ENCODE data around the gene DLGAP3. TPM values are rescaled to one million over a fixed set of nuclear protein-coding genes. Genes with fewer than 3 reads are reported as not detected.

DLGAP3 gene
- total and polyA plus RNA-seq, 2 of the 13 experiments (the other 11 are each of a cell fraction or from before 2014, with no cell fraction given): 0.03 to 0.04 TPM

GRCh38 chr1:34865981-34866761 lies 63.3 kb downstream of the DLGAP3 start (continued):
- TF ChIP-seq RBFOX2 (IDR thresholded peaks at IDR 0.05; ENCODE audit: low read depth, low read length) (peak; percentile 69), SMAD9 (CRISPR knock-in tag; IDR thresholded peaks at IDR 0.05) (no peak), GMEB1 (CRISPR knock-in tag; IDR thresholded peaks at IDR 0.05; ENCODE audit: borderline replicate concordance) (no peak), ZNF674 (CRISPR knock-in tag; IDR thresholded peaks at IDR 0.05; ENCODE audit: low read depth) (no peak), CENPBD1 (CRISPR knock-in tag; IDR thresholded peaks at IDR 0.05; ENCODE audit: borderline replicate concordance, low read depth) (no peak), ZNF282 (IDR thresholded peaks at IDR 0.05; ENCODE audit: partially characterized antibody) (no peak), SOX6 (IDR thresholded peaks at IDR 0.05) (no peak), SOX6 (CRISPR knock-in tag; IDR thresholded peaks at IDR 0.05) (no peak), NFIB (CRISPR knock-in tag; IDR thresholded peaks at IDR 0.05; ENCODE audit: borderline replicate concordance) (no peak), ARID5B (CRISPR knock-in tag; IDR thresholded peaks at IDR 0.05) (peak; percentile 51; the same call in 1 of the 2 replicates), ZMYM4 (CRISPR knock-in tag; IDR thresholded peaks at IDR 0.05) (no peak), ZNF260 (CRISPR knock-in tag; IDR thresholded peaks at IDR 0.05; ENCODE audit: borderline replicate concordance, low read depth) (no peak), MNT (IDR thresholded peaks at IDR 0.05) (no peak), MED13 (CRISPR knock-in tag; IDR thresholded peaks at IDR 0.05) (no peak), DBP (CRISPR knock-in tag; IDR thresholded peaks at IDR 0.05; ENCODE audit: not compliant biosample characterization) (no peak), ZKSCAN5 (CRISPR knock-in tag; IDR thresholded peaks at IDR 0.05) (no peak), TCF7L2 (IDR thresholded peaks at IDR 0.05; ENCODE audit: low read depth, low read length) (no peak), SOX13 (IDR thresholded peaks at IDR 0.05) (no peak), SOX13 (CRISPR knock-in tag; conservative IDR thresholded peaks at IDR 0.05 in 1 of 2, IDR thresholded peaks at IDR 0.05 in 1 of 2) (no peak), ZFX (CRISPR knock-in tag; IDR thresholded peaks at IDR 0.05; ENCODE audit: low read depth) (peak; percentile 45), TBX2 (CRISPR knock-in tag; IDR thresholded peaks at IDR 0.05; ENCODE audit: borderline replicate concordance) (no peak), ZNF816 (CRISPR knock-in tag; IDR thresholded peaks at IDR 0.05; ENCODE audit: borderline replicate concordance) (no peak)

Measured in HepG2 (cell line).